ENCODE measurements around the gene ABAT. TPM values are rescaled to one million over a fixed set of nuclear protein-coding genes. Genes with fewer than 3 reads are reported as not detected.

ABAT gene
- total RNA-seq, 2 experiments from 2014 or later = 4.1 to 4.4 TPM

DNA sequence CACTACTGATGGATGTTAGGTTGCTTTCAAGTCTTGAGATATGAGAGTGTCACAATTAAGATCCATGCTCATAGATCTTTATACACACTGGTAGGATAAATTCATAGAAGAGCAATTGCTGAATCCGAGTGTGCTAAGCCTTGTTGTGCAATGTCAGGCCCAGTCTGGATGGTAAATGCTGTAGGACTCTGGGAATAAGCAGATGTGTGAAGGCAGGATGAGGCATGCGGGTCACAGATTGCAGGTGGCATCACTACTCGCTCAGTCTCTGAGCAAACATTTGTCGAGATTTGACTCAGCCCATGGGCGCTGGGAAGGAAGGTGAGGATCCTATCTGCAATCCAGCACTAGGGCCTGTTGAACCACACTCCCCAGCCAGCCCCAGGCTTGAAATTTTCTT lies 82.3 kb downstream of the ABAT start:
- Mint-ChIP-seq H3K27me3 (no peaks in the 10 kb centered on the region), H3K27ac (no peak overlapping the region), H3K4me1 (ENCODE audit: low read depth) (no peaks in the 10 kb centered on the region), H3K4me3 (no peak overlapping the region), H3K36me3 (ENCODE audit: low read depth) (peaks cover 36% of the 10 kb centered on the region), H3K9me3 (no peaks in the 10 kb centered on the region)
- Histone ChIP-seq H3K27me3 (ENCODE audit: control insufficient read depth in 1 of 2, insufficient read depth in 2 of 2, low read length in 2 of 2) (no peaks in the 10 kb centered on the region), H3K27ac (ENCODE audit: low read depth in 1 of 2, low read length in 2 of 2) (no peak overlapping the region), H3K4me1 (ENCODE audit: insufficient read depth, low read length) (no peaks in the 10 kb centered on the region), H3K4me3 (ENCODE audit: low read length) (no peak overlapping the region), H3K36me3 (ENCODE audit: insufficient read depth, low read length) (peaks cover 2% of the 10 kb centered on the region), H3K9me3 (ENCODE audit: control insufficient read depth in 1 of 2, insufficient read depth in 1 of 2, low read length in 2 of 2) (no peaks in the 10 kb centered on the region)
- ChIA-PET POLR2A (no interaction called here), CTCF (no interaction called here)
- TF ChIP-seq, protein P1, sequence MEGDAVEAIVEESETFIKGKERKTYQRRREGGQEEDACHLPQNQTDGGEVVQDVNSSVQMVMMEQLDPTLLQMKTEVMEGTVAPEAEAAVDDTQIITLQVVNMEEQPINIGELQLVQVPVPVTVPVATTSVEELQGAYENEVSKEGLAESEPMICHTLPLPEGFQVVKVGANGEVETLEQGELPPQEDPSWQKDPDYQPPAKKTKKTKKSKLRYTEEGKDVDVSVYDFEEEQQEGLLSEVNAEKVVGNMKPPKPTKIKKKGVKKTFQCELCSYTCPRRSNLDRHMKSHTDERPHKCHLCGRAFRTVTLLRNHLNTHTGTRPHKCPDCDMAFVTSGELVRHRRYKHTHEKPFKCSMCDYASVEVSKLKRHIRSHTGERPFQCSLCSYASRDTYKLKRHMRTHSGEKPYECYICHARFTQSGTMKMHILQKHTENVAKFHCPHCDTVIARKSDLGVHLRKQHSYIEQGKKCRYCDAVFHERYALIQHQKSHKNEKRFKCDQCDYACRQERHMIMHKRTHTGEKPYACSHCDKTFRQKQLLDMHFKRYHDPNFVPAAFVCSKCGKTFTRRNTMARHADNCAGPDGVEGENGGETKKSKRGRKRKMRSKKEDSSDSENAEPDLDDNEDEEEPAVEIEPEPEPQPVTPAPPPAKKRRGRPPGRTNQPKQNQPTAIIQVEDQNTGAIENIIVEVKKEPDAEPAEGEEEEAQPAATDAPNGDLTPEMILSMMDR (IDR thresholded peaks at IDR 0.05) = no peak
- intact Hi-C loops (cut with DNase I, micrococcal nuclease) = no loop called here
- no peak for ATAC-seq (ENCODE audit: poor library complexity)
- no peak for DNase-seq

DNA sequence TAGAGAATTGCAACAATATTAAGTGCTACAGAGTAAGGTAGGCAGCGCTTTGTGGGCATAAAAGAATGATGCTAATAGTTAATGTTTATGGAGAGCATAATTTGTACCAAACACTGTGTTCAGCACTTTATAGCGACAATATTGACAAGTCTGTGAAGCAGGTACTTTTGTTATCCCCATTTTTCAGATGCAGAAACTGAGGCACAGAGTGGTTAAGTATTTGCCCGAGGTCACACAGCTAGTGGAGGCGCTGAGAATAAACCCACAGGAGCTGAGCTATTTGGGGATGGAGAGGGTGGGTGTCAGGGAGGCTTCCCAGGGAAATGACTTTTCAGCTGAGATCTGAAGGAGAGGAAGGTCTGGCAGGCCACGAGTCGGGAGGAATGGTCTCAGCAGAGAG lies 83.6 kb downstream of the ABAT start:
- H3K4me3 ChIP-seq (ENCODE audit: low read length) = no peak overlapping the region
- Mint-ChIP-seq H3K9me3 (no peaks in the 10 kb centered on the region), H3K27me3 (no peaks in the 10 kb centered on the region), H3K27ac (no peak overlapping the region), H3K4me1 (ENCODE audit: low read depth) (no peaks in the 10 kb centered on the region), H3K36me3 (ENCODE audit: low read depth) (peaks cover 35% of the 10 kb centered on the region), H3K4me3 (no peak overlapping the region)
- POLR2A ChIA-PET = no interaction called here
- intact Hi-C loops (cut with DNase I, micrococcal nuclease) = no loop called here
- no peaks in the 10 kb centered on the region for H3K27me3 ChIP-seq (ENCODE audit: control insufficient read depth in 1 of 2, insufficient read depth in 2 of 2, low read length in 2 of 2)
- CTCF ChIA-PET = no interaction called here
- ATAC-seq (ENCODE audit: poor library complexity) = no peak
- H3K4me1 ChIP-seq (ENCODE audit: insufficient read depth, low read length) = no peaks in the 10 kb centered on the region
- no peaks in the 10 kb centered on the region for H3K9me3 ChIP-seq (ENCODE audit: control insufficient read depth in 1 of 2, insufficient read depth in 1 of 2, low read length in 2 of 2)
- no peak for DNase-seq
- TF ChIP-seq, protein P1 (IDR thresholded peaks at IDR 0.05) = no peak
- H3K36me3 ChIP-seq (ENCODE audit: insufficient read depth, low read length) = no peaks in the 10 kb centered on the region
- H3K27ac ChIP-seq (ENCODE audit: low read depth in 1 of 2, low read length in 2 of 2) = no peak overlapping the region

DNA sequence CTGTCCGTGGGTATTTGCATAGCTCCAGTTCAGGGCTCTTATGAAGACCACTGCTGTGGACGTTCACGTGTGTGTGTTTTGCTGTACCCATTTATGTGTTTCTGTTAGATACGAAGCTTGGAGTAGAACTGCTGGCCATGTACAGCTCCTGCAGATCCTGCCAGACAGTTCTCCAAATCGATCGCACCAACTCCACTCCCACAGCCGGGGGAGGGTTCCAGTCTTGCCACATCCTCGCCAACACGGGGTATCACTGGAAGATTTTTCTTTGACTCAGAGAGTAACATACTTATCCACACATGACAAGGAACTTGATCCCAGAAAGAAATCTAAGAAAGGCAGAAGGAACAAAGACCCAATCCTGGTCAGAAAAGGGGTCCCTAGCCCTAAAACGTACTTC lies 85.6 kb downstream of the ABAT start:
- no peak for ATAC-seq (ENCODE audit: poor library complexity)
- Histone ChIP-seq H3K9me3 (ENCODE audit: control insufficient read depth in 1 of 2, insufficient read depth in 1 of 2, low read length in 2 of 2) (no peaks in the 10 kb centered on the region), H3K27ac (ENCODE audit: low read depth in 1 of 2, low read length in 2 of 2) (no peak overlapping the region), H3K4me3 (ENCODE audit: low read length) (no peak overlapping the region), H3K36me3 (ENCODE audit: insufficient read depth, low read length) (peaks cover 4% of the 10 kb centered on the region), H3K4me1 (ENCODE audit: insufficient read depth, low read length) (no peaks in the 10 kb centered on the region), H3K27me3 (ENCODE audit: control insufficient read depth in 1 of 2, insufficient read depth in 2 of 2, low read length in 2 of 2) (no peaks in the 10 kb centered on the region)
- CTCF ChIA-PET = no interaction called here
- Mint-ChIP-seq H3K27me3 (no peaks in the 10 kb centered on the region), H3K27ac (no peak overlapping the region), H3K4me1 (ENCODE audit: low read depth) (no peaks in the 10 kb centered on the region), H3K36me3 (ENCODE audit: low read depth) (peaks cover 37% of the 10 kb centered on the region), H3K9me3 (no peaks in the 10 kb centered on the region), H3K4me3 (no peak overlapping the region)
- no peak for DNase-seq
- POLR2A ChIA-PET = no interaction called here
- TF ChIP-seq, protein P1 (IDR thresholded peaks at IDR 0.05) = no peak
- intact Hi-C loops (cut with DNase I, micrococcal nuclease) = no loop called here
